HG03103 (cell line): Measurements from ENCODE around the gene STK4.

Source experiments
- ATAC-seq: cut with Tn5 transposase; IDR thresholded peaks from one replicate; pipeline ENCODE4 v1.9.1; 2021; ENCODE audit warnings: low read depth; ENCODE audit not compliant: unreplicated experiment

Gene STK4

DNA sequence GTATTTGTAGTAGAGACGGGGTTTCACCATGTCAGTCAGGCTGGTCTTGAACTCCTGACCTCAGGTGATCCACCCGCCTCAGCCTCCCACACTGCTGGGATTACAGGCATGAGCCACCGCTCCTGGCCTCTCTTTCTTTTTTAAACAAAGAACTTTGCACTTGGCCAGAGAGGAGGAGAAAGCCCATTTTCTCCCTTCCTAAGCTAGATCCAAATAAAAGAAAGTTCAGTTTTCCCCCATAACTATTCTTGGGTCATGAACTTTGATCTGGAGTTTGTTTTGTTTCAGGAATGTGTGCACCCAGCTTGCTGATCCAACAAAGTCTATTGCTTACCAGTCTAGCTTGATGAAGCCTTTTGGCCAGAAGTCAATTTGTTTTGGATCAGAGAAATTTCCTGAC lies 111.2 kb downstream of the STK4 start:
- ATAC-seq: no peak

DNA sequence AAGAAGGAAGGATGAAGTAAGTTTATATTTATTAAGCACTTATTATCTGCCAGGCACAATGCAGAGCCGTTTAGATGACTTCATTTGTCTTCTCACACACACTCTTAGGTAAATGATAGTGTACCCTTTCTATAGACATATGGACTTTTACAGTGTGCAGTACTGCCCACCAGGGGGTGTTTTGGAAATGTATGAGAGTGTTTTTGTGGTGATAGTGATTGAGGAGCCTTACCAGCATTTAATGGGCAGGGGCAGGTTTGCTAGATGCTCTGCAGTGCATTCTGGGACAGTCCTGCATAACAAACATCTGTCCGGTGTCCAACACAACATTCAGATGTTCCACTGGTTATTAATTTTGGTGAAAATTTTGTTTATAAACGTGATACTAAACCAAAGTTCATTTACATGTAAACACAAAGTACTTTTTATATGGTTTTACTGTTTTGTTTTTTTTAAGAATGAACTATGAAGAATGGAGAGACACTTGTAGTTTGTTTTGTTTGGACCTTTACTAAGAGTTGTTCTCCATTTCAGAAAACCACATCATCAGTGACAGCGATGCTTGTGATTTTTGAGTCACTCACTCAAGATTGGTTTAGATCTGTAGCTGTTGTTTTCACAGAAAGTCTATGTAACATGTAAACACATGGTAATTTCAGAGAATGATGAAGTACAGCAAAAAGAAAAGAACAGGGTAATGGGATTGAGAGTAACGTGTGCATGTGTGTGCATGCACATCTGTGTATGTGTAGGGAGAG lies 114.7 kb downstream of the STK4 start:
- no peak for ATAC-seq

DNA sequence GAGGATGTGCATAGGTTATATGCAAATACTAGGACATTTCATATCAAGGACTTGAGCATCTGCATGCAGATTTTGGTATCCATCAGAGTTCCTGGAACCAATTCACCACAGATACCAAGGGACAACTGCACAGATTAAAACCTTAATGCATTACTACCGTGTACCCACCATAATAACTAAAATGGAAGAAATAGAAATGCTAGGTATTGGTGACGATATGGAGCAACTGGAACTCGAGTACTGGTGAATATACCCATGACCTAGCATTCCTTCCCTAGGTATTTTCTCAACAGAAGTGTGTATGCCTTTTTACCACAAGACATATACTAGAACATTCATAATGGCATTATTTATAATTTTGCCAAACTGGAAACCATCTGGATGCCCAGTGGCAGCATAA lies 116.2 kb downstream of the STK4 start:
- no peak for ATAC-seq

DNA sequence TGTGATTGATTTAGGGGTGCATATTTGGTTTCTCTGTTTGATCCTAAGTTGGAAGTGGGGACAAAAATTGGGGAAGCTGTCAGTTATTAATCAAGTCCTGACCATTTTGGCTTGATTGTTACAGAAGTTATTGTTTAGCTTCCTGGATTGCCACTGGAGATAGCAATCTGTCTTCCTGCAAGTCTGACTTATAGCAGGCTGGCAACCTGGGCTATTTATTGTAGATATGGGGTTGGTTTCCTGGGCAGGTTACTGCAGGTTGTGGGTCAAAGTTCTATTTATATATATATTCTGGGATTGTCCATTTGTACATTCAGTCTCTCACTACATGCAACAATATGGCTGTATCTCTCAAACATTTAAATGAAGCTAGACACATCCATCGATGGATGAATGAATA lies 116.8 kb downstream of the STK4 start:
- ATAC-seq: no peak

DNA sequence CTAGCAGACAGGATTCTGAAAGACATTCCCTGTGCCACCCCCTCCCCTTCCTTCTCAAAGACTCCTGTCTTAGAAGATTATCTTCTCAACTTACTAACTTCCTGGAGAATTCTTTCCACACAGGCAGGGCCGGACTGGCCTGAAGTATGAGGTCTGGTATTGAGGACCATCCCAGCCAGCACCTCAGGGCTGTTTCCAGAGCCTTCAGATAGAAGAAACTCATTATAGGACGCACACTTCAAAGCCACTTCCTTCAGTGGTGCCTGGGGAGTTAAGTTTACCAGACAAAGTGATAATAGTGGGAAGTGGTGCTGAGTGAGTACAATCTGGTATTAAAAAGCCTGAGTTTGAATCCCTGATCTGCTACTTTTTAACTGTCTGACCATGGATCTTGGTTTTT lies 119.0 kb downstream of the STK4 start:
- ATAC-seq: no peak

DNA sequence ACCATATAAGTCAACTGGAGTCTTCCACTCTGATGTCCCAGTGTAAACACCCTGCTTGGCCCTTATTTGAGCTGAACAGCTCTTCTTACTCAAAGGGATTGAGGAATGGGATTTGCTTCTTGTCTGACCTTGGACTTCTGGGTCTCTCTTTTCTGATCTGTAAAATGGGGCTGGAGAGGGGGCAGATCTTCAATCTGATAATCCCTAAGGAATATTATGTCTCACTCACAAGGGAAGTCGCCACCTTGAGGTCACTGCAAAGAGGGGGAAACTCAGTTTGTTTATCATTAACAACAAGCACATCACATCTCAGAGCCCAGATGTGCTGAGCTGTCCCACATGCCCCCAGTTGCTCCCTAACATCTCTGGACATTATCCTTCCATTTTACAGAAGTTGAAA lies 119.6 kb downstream of the STK4 start:
- ATAC-seq: no peak

DNA sequence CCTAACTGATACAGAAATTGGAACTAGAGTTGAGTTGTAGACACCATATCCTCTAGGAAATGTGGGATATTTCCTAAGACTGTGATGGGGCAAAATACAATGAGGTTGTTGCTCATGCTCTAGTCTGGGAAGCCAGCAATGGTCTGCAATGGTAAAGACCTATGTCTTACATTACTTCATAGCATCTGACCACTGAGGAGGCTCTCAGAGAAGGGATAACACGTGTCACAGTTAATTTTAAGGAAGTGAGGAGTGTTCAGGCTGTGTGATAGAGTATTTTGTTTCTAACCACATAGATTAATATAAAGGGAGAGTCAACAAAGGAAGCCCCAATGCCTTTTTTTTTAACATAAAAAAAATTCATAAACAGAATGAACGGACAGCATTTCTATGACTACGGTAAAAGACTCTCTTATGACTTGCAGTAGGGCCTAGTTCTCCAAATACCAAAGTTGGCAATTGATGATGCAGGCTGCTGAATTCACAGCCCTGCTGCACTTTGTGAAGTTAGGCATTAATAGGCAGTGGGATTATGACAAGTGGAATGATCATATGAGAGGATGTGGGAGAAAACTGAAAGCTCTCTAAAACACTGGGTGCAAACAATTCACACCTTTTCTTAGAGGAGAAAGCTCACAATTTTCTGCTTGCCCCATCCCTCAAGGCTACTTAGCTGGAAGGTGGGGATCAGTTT lies 120.9 kb downstream of the STK4 start:
- ATAC-seq: no peak

DNA sequence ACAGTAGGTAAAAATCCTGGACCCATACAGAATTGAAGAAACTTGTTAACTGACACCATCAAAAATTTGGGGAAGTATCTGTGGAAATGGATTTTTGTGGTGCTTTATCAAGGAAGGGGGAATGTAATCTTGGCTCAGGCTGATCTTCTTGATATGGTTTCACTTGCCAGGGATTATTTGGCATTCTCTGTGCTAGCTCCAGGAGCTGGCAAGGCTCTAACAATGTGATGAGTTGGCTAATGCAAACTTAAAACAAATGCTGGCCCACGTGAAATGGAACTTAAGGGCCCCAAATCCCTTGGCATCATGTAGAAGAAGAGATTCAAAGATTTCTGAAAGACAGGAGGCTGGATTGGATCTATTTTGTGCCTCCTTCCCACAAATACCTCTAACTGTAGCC lies 121.5 kb downstream of the STK4 start:
- no peak for ATAC-seq

DNA sequence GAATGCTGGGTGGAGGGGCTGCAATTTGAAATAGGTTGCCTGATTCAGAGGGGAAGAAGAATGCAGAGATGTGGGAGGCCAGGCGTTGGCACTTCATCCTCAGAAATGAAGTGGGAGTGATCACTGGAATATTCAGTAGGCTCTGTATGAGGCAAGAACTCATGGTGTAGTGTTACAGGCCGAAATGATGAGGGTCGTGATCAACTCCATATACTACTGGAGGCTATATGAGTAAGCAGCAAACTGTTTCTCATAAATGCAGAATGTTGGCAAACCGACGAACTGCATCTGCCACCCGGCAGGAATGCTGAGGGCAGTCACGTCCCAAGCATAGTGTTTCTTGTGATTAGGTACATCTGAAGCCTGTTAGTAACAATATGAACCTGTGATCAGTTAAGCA lies 121.9 kb downstream of the STK4 start:
- no peak for ATAC-seq

DNA sequence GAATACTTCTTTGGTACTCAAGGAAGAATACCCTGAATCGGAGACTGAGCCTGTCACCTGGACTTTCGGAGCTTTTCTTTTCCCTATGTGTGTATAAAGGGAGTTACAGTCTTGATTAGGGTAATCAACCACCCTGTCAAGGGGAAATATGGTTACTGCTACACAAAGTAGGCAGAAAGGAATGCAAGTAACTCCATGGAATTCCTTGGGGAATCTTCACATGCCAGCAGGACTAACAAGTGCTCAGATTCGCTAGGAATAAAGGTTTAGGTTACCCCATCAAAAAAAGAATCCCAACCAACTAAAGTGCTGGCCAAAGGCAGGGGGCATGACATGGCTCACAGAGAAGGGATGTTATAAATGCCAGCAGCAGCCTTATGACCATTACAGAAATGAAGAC lies 124.2 kb downstream of the STK4 start:
- no peak for ATAC-seq

DNA sequence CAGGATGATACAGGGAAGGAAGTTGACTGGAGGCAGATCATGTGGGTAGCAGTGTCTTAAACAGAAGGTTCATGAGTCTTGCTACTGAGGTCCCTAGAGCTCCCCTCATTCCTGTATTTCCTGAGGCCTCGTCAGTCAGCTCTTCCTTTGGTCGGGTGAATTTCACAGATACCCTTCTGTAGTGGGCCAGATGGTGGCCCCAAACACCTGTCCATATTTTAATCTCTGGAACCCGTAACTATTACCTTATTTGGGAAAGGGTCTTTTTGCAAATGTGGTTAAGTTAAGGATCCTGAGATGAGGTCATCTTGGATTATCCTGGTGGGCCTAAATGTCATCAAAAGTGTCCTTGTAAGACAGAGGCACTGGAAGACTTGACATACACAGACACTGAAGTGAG lies 125.1 kb downstream of the STK4 start:
- no peak for ATAC-seq

DNA sequence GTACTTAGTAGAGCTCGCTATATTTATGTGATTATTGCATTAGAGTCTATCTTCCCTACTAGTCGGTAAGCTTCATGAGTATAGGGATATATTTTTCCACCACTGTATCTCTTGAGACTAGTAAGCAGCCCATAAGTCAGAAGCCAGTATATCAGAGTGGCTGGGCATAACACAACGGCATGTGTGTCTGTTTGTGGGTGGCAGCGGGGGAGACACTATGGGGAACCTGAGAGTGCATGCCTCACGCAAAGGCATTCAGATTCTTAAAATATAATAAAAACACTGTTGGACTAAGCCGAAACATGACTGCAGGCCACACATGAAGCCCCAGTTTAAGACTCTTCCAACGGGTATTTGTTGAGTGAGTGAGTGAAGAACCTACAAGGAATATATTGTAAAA lies 126.6 kb downstream of the STK4 start:
- ATAC-seq: no peak

DNA sequence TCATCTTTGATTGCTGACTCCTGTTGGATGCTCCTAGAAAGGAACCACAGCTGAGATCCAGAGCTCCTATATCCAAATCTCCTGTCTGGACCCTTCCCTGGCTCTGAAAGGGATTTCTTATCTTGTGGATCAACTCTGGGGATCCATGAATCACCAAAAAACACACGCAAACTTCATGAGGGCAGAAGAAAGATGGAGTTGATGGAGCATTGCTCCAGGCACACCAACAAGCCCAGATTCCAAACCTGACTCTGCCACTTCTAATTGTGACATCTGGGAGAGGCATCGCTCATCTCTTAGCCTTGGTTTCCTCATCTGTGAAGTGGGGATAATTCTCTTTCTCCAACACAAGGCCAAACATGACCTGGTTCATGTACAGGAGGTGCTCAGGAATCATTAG lies 127.9 kb downstream of the STK4 start:
- ATAC-seq: no peak

DNA sequence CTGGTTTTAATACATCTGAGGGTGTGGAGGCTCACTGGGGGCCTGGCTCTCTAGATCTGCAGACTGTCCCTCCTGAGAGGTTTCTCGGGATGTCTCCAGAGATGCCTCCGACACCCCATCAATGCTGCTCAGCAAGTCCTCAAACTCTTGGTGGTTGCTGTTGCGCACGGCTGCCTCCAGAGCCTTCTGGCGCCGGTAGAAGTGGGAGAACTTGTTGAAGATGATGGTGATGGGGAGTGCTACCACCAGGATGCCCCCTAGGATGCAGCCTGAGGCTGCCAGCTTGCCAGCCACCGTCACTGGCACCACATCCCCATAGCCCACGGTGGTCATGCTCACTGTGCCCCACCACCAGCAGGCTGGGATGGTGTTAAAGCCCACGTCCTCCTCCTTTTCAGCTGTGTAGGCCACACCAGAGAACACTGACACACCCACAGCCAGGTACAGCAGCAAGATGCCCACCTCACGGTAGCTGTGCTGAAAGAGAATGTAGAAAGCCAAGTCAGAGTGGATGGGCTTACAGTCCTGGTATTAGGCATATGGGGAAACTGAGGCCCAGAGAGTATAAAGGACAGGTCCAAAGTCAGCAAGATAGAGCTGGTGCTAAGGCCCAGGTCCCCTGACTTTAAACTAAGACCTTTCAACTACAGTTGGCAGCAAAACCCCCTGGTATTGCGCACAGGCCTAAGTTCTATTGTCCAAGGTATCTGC lies 128.7 kb downstream of the STK4 start:
- no peak for ATAC-seq

DNA sequence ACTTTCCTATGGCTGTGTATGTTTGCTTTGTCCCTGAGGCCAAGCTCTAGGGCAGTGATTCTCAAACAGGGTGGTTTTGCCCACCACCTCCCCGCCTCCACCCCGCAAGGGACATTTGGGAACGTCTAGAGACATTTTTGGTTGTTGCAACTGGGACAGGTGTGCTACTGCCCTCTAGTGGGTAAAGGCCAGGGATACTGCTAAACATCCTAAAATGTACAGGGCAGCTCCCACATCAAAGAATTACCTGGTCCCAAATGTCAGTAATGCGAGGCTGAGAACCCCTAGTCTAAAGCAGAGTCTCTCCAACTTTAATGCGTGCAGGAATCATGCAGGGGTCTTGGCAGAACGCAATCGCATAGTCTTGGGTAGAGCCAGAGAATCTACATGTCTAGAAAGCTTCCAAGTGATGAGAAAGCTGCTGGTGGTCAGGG lies 129.5 kb downstream of the STK4 start:
- ATAC-seq: no peak

DNA sequence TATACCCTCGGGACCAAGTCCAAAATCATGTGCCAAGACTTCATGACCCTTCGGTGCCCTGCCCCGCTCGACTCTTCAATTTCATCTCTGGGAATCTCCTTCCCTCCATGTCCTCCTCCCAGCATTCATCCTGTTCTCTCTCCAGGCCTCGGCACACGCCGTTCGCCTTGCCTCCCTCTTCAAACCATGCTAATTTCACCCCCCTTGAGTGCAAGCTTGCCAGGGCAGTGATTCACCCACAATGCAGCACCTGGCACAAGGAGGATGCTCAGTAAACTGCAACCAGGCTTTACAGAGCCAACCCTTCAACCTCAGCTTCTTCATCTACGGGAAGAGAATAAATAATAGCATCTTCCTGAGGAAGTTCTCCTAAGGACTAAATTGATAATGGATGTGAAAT lies 130.5 kb downstream of the STK4 start:
- ATAC-seq: no peak

DNA sequence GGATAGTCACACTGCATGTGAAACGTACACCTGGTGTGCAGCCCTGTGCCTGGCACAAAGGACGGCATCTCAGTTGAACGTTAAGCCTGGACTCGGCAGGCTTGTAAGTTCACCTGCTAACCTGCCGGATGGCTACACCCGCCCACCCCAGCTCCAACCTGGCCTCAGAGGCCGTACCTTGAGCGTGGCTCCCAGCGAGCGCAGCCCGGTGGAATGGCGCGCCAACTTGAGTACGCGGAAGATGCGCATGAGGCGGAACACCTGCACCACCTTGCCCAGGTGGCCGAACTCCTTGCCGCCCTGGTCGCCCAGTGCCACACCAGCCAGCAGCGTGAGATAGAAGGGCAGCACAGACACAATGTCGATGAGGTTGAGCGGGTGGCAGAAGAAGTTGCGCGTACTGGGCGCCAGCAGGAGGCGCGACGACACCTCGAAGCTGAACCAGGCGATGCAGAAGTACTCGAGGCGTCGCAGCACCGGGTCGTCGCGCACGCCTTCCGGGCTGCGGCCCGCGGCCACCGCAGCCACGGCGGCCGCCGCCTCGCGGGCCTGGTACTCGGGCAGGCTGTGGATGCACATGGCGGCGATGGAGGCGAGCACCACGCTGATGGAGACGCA lies 131.3 kb downstream of the STK4 start:
- ATAC-seq: no peak

DNA sequence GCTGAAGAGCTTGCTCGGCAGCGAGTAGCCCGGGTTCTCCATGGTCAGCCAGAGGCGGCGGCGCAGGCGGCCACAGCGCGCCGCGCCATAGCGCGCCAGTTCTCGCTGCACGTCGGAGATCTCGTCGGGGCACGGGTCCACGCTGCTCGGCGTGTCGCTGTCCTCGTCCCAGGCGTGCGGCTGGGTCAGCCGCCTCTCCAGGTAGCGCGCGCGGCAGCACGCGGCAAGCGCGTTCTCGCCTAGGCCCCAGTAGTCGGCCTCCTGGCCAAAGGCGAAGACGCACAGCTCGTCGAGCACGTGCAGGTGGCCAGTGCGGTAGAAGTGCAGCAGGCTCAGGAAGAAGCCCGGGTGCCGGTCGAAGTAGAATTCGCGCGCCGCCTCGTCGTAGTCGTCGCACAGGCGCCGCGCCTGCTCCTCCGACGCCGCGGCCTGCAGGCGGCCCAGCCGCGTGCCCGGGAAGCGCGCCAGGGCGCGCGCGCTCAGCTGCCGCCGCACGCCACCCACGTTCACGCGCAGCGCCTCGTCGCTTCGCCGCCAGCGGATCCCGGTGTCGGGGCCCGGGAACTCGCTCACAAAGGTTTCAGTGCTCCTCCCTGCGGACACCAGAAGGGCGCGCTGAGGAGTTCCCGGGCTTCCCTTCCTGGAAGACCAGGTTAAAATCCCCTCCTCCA lies 131.9 kb downstream of the STK4 start:
- ATAC-seq: no peak

DNA sequence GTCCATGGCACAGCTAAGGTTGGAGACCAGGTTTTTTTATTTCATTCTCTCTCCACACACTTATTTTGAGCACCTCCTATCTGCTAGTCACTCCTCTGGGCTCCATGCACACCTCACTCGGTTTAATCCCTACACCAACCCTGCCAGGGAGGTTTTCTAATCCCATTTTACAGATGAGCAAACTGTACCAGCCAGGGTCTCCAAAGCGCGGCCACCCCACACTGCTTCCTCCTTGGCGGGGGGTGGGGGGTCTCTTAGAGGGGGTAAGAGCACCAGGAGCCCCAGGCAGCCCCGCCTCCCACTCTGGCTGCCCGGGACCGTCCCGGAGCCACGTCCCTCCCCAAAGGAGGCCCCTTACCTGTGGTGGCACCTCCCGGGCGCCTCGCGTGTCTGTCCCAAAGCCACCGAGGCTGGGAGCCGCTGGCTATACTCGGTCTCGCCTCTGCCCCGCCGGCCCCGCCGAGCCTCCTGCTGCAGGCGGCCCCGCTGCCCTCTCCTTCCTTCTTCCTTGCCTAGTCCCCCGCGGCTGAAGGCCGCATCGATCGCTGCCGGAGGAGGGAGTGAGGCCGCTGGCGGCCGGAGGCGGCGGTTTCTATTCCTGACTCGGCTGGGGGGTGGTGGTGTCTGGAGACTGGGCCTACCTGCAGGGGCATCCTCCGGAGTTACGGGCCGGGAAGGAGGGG lies 134.4 kb downstream of the STK4 start, which contains the start of gene KCNS1:
Gene KCNS1 (minus strand): TSS at position 565 of the 683 bp plus-strand sequence. CDS start 1,891 bp downstream, outside the sequence.
- ATAC-seq: no peak

DNA sequence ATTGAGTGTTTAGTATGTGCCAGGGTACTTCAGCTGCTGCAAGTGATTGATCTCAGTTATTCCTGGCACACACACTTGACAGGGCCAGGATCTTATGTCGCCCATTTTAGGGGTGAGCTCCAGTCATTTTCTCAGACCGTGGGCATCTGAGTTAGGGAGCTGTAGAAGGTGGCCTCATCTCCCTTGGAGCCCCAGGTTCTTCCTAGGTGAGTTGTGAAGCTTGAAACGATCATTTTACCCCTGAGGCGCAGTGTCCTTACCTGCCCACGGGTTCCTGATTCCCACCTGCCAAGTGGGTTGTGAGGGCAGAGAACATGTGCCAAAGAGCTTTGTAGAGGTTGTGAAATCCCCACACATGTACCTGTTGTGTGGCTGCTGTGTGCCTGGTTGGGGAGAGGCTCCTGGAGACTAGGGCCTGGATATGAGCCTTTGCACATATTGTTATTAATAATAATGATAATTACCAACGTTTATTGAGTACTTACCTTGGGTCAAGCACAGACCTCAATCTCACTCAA lies 135.1 kb downstream of the STK4 start:
- ATAC-seq: no peak
